Brain microvascular endothelial cell (primary cell): Measurements from ENCODE around the gene KIF5C.

Experiments
- DNase-seq: peaks from one replicate; pipeline ENCODE4 v3.0.0-alpha.2; 2020
- H3K27ac ChIP-seq: fragments of 250-450 bp; sonication (Bioruptor Pico); 2 replicates; pipeline ENCODE4 v1.5.1; 2020; ENCODE audit warnings: mild to moderate bottlenecking, moderate library complexity
- H3K27me3 ChIP-seq: fragments of 250-450 bp; sonication (Bioruptor Pico); replicated peaks from 2 replicates; pipeline ENCODE4 v1.5.1; 2020; ENCODE audit warnings: mild to moderate bottlenecking
- H3K36me3 ChIP-seq: fragments of 250-450 bp; sonication (Bioruptor Pico); replicated peaks from 2 replicates; pipeline ENCODE4 v1.5.1; 2020; ENCODE audit warnings: mild to moderate bottlenecking
- H3K4me3 ChIP-seq: 2 replicates; pipeline ENCODE4 v1.5.1; 2011; ENCODE audit warnings: low read depth, mild to moderate bottlenecking, control low read depth, low read length, moderate library complexity
- CTCF ChIP-seq: IDR thresholded peaks from 2 replicates; pipeline ENCODE4 v1.5.1; 2011; ENCODE audit warnings: low read depth, mild to moderate bottlenecking, moderate library complexity, low read length, control low read depth, inconsistent platforms; ENCODE audit errors: missing control alignments
- in situ Hi-C: cut with HindIII; loops from 2 replicates; pipeline ENCODE4 v1.10.0; 2017; ENCODE audit warnings: low sequenced_read_pairs, low pct_ligation_motif_present

Gene KIF5C

GRCh38 chr2:148981324-148981723 lies 106.3 kb downstream of the KIF5C start:
- Histone ChIP-seq H3K4me3 (no peak overlapping the region), H3K27ac (no peak overlapping the region), H3K27me3 (no peaks in the 10 kb centered on the region), H3K36me3 (no peaks in the 10 kb centered on the region)
- no peak for TF ChIP-seq CTCF
- no peak for DNase-seq
- in situ Hi-C loops: loop anchor here (25.0 kb wide), 1 partner anchor 994 kb away; no protein-coding TSS in a partner anchor

- H3K27ac ChIP-seq: no peak overlapping the region
- TF ChIP-seq CTCF: no peak
- in situ Hi-C loops: loop anchor here (25.0 kb wide), 1 partner anchor 994 kb away; no protein-coding TSS in a partner anchor
- H3K4me3 ChIP-seq: no peak overlapping the region
- H3K27me3 ChIP-seq: no peaks in the 10 kb centered on the region
- no peaks in the 10 kb centered on the region for H3K36me3 ChIP-seq
- no peak for DNase-seq
These were observed 106.8 kb downstream of the KIF5C start for GRCh38 chr2:148981781-148982180.

- Histone ChIP-seq H3K27me3 (no peaks in the 10 kb centered on the region), H3K27ac (no peak overlapping the region), H3K4me3 (no peak overlapping the region), H3K36me3 (no peaks in the 10 kb centered on the region)
- DNase-seq: no peak
- TF ChIP-seq CTCF: no peak
- in situ Hi-C loops: loop anchor here (25.0 kb wide), 1 partner anchor 995 kb away; no protein-coding TSS in a partner anchor
These were observed 107.3 kb downstream of the KIF5C start for GRCh38 chr2:148982282-148982681.

GRCh38 chr2:148983896-148984295 lies 108.9 kb downstream of the KIF5C start:
- Histone ChIP-seq H3K4me3 (no peak overlapping the region), H3K27ac (no peak overlapping the region), H3K27me3 (no peaks in the 10 kb centered on the region), H3K36me3 (no peaks in the 10 kb centered on the region)
- in situ Hi-C loops: loop anchor here (25.0 kb wide), 1 partner anchor 997 kb away; no protein-coding TSS in a partner anchor
- no peak for DNase-seq
- no peak for TF ChIP-seq CTCF

- Histone ChIP-seq H3K27ac (no peak overlapping the region), H3K4me3 (no peak overlapping the region), H3K27me3 (no peaks in the 10 kb centered on the region), H3K36me3 (no peaks in the 10 kb centered on the region)
- no peak for DNase-seq
- in situ Hi-C loops: loop anchor here (25.0 kb wide), 1 partner anchor 997 kb away; no protein-coding TSS in a partner anchor
- TF ChIP-seq CTCF: no peak
These were observed 109.4 kb downstream of the KIF5C start for GRCh38 chr2:148984449-148984848.

- no peak for DNase-seq
- Histone ChIP-seq H3K27me3 (no peaks in the 10 kb centered on the region), H3K27ac (no peak overlapping the region), H3K4me3 (no peak overlapping the region), H3K36me3 (no peaks in the 10 kb centered on the region)
- no peak for TF ChIP-seq CTCF
- in situ Hi-C loops: loop anchor here (25.0 kb wide), 1 partner anchor 1000 kb away; no protein-coding TSS in a partner anchor
These were observed 112.3 kb downstream of the KIF5C start for GRCh38 chr2:148987286-148987685.
